ENCODE results near the gene CDK6. TPM values are rescaled to one million over a fixed set of nuclear protein-coding genes. Genes with fewer than 3 reads are reported as not detected.

The CDK6 gene
- total and polyA plus RNA-seq, 10 of the 15 experiments (the other 5 are each of a cell fraction or from before 2014, with no cell fraction given): 8.0 to 118 (median 45.8) TPM

DNA sequence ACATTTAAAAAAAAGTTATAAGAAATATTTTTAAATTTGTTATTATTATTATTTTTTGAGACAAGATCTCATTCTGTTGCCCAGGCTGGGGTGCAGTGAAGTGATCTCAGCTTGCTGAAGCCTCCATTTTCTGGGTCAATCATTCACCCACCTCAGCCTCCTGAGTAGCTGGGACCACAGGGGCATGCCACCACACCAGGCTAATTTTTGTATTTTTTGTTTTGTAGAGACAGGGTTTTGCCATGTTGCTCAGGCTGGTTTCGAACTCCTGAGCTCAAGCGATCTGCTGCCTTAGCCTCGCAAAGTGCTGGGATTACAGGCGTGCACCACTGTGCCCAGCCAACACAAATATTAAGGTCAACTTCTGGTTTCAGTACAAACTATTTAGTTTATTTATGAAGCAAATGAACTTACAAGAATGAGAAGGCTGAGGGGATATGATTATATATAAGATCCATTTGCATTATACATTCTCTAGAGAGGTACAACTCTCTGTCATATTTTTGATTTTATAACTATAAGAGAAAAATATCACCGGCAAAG, 200.3 kb downstream of the CDK6 start:
- ATAC-seq (no peak), DNase-seq (ENCODE audit: low read depth, low spot score) (no peak), FAIRE-seq (no peak)
- Histone ChIP-seq H3K79me2 (ENCODE audit: control insufficient read depth, insufficient read depth, low read length) (peaks cover 4% of the 10 kb centered on the region), H3K9me3 (replicated peaks; ENCODE audit: control insufficient read depth, insufficient read depth, low read length) (no peaks in the 10 kb centered on the region), H3K36me3 (ENCODE audit: control insufficient read depth in 2 of 2, insufficient read depth in 2 of 2, low read length in 1 of 2) (peaks cover 0 to 2% of the 10 kb centered on the region in 2 experiments; a peak in 1 of 4 replicates), H4K20me1 (ENCODE audit: control insufficient read depth, insufficient read depth) (no peaks in the 10 kb centered on the region), H3K4me1 (ENCODE audit: control insufficient read depth, insufficient read depth, low read length) (peaks cover 43% of the 10 kb centered on the region), H3K9ac (ENCODE audit: control insufficient read depth, insufficient read depth, low read length) (no peak overlapping the region), H2AFZ (ENCODE audit: control insufficient read depth, low read depth, low read length) (no peak overlapping the region), H3K4me3 (no peak overlapping the region), H3K27ac (ENCODE audit: control insufficient read depth, insufficient read depth) (no peak overlapping the region; the same call in 1 of the 2 replicates), H3K27me3 (replicated peaks in 1 of 2; ENCODE audit: control insufficient read depth in 2 of 2, insufficient read depth in 2 of 2, low read length in 1 of 2) (no peaks in the 10 kb centered on the region), H3K4me2 (ENCODE audit: control insufficient read depth, insufficient read depth) (no peak overlapping the region)
- POLR2A ChIA-PET: interaction anchor here (0.8 kb wide), 1 partner anchor 10 kb away, joined by 4 read pairs; no protein-coding TSS in a partner anchor
- SMC1A ChIA-PET (ENCODE audit: uncharacterized antibody, unreplicated experiment): interaction anchor here (1.3 to 7.9 kb wide), 5 partner anchors 11 to 195 kb away, joined by 3 to 176 read pairs (median 6); no protein-coding TSS in a partner anchor
- TF ChIP-seq, protein P1, sequence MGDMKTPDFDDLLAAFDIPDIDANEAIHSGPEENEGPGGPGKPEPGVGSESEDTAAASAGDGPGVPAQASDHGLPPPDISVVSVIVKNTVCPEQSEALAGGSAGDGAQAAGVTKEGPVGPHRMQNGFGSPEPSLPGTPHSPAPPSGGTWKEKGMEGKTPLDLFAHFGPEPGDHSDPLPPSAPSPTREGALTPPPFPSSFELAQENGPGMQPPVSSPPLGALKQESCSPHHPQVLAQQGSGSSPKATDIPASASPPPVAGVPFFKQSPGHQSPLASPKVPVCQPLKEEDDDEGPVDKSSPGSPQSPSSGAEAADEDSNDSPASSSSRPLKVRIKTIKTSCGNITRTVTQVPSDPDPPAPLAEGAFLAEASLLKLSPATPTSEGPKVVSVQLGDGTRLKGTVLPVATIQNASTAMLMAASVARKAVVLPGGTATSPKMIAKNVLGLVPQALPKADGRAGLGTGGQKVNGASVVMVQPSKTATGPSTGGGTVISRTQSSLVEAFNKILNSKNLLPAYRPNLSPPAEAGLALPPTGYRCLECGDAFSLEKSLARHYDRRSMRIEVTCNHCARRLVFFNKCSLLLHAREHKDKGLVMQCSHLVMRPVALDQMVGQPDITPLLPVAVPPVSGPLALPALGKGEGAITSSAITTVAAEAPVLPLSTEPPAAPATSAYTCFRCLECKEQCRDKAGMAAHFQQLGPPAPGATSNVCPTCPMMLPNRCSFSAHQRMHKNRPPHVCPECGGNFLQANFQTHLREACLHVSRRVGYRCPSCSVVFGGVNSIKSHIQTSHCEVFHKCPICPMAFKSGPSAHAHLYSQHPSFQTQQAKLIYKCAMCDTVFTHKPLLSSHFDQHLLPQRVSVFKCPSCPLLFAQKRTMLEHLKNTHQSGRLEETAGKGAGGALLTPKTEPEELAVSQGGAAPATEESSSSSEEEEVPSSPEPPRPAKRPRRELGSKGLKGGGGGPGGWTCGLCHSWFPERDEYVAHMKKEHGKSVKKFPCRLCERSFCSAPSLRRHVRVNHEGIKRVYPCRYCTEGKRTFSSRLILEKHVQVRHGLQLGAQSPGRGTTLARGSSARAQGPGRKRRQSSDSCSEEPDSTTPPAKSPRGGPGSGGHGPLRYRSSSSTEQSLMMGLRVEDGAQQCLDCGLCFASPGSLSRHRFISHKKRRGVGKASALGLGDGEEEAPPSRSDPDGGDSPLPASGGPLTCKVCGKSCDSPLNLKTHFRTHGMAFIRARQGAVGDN (IDR thresholded peaks at IDR 0.05): no peak
- TF ChIP-seq CREM (IDR thresholded peaks at IDR 0.05; ENCODE audit: low read depth): no peak
- TF ChIP-seq IRF4 (IDR thresholded peaks at IDR 0.05; ENCODE audit: low read depth, low read length): no peak
- no peak for TF ChIP-seq FOXK2 (IDR thresholded peaks at IDR 0.05)
- no peak for TF ChIP-seq PAX8 (IDR thresholded peaks at IDR 0.05)
- no peak for TF ChIP-seq SMAD1 (IDR thresholded peaks at IDR 0.05; ENCODE audit: low read depth, partially characterized antibody)
- no peak for TF ChIP-seq HDAC2 (IDR thresholded peaks at IDR 0.05)
- TF ChIP-seq, protein P2, sequence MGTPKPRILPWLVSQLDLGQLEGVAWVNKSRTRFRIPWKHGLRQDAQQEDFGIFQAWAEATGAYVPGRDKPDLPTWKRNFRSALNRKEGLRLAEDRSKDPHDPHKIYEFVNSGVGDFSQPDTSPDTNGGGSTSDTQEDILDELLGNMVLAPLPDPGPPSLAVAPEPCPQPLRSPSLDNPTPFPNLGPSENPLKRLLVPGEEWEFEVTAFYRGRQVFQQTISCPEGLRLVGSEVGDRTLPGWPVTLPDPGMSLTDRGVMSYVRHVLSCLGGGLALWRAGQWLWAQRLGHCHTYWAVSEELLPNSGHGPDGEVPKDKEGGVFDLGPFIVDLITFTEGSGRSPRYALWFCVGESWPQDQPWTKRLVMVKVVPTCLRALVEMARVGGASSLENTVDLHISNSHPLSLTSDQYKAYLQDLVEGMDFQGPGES (IDR thresholded peaks at IDR 0.05): no peak
- TF ChIP-seq ZNF217 (IDR thresholded peaks at IDR 0.05): no peak
- TF ChIP-seq, protein P3, sequence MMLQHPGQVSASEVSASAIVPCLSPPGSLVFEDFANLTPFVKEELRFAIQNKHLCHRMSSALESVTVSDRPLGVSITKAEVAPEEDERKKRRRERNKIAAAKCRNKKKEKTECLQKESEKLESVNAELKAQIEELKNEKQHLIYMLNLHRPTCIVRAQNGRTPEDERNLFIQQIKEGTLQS (IDR thresholded peaks at IDR 0.05; ENCODE audit: borderline replicate concordance, extremely low read depth, low read depth, low read length): no peak
- no peak for TF ChIP-seq DPF2 (IDR thresholded peaks at IDR 0.05)
- TF ChIP-seq, protein P4, sequence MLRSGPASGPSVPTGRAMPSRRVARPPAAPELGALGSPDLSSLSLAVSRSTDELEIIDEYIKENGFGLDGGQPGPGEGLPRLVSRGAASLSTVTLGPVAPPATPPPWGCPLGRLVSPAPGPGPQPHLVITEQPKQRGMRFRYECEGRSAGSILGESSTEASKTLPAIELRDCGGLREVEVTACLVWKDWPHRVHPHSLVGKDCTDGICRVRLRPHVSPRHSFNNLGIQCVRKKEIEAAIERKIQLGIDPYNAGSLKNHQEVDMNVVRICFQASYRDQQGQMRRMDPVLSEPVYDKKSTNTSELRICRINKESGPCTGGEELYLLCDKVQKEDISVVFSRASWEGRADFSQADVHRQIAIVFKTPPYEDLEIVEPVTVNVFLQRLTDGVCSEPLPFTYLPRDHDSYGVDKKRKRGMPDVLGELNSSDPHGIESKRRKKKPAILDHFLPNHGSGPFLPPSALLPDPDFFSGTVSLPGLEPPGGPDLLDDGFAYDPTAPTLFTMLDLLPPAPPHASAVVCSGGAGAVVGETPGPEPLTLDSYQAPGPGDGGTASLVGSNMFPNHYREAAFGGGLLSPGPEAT (IDR thresholded peaks at IDR 0.05; ENCODE audit: low read depth): no peak
- no peak for TF ChIP-seq RBBP5 (conservative IDR thresholded peaks at IDR 0.05)
- no peak for TF ChIP-seq ZNF24 (IDR thresholded peaks at IDR 0.05)
- in situ Hi-C loops (cut with MboI) (loop anchor here (10.0 kb wide), 1 partner anchor 179 kb away; no protein-coding TSS in a partner anchor), intact Hi-C loops (cut with micrococcal nuclease; ENCODE audit: unreplicated experiment) (no loop called here)
- BruUV-seq (replicated peaks): no TSS peak
- RAD21 ChIA-PET (ENCODE audit: unreplicated experiment): interaction anchor here (0.8 to 2.2 kb wide), 3 partner anchors 12 to 54 kb away, joined by 3 to 20 read pairs (median 3); no protein-coding TSS in a partner anchor
- CTCF ChIA-PET: interaction anchor here (1.4 to 2.1 kb wide), 4 partner anchors 9 to 20 kb away, joined by 3 to 8 read pairs (median 6); no protein-coding TSS in a partner anchor
- 80% methylated on average over 5 of the region's 5 CpGs for whole genome bisulfite sequencing (ENCODE audit: insufficient coverage, insufficient replicate concordance, low lambda C conversion rate, missing lambda C conversion rate)

All from GM12878 (cell line).